ENCODE results near the gene TTPAL.

DNA sequence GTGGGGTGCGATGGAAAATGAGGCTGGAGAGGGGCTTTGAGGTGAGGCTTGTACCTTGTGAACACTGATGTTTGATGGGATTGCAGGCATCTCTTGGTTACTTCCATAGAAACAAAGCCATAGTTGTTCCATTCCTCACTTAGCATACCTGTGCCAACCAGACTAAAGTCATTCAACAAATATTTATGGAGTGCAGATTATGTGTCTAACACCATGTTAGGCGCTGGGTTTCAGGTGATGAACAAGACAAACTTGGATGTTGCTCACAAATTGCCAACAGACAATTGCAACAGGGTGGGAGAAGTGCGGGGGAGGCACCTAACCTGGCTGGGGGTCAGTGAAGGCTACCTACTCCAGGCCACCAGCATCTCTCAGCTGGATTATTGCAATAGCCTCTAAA is 1.5 kb downstream of the TTPAL start:
- TF ChIP-seq FOXM1 (IDR thresholded peaks at IDR 0.05; ENCODE audit: borderline replicate concordance) (no peak), SP1 (IDR thresholded peaks at IDR 0.05) (no peak), L3MBTL2 (conservative IDR thresholded peaks at IDR 0.05) (no peak), SUZ12 (IDR thresholded peaks at IDR 0.05) (no peak), NFRKB (IDR thresholded peaks at IDR 0.05) (no peak), CTBP1 (IDR thresholded peaks at IDR 0.05; ENCODE audit: borderline replicate concordance) (no peak), HDGF (IDR thresholded peaks at IDR 0.05; ENCODE audit: borderline replicate concordance) (no peak), TARDBP (IDR thresholded peaks at IDR 0.05) (no peak), ZNF384 (IDR thresholded peaks at IDR 0.05) (no peak), FOXK2 (IDR thresholded peaks at IDR 0.05) (no peak), ARNT (IDR thresholded peaks at IDR 0.05) (no peak), LEF1 (IDR thresholded peaks at IDR 0.05; ENCODE audit: borderline replicate concordance) (no peak)

Measured in HEK293T (cell line).